Measurements from ENCODE around the gene ANKRD7. TPM values are rescaled to one million over a fixed set of nuclear protein-coding genes. Genes with fewer than 3 reads are reported as not detected.
"Not testable (repeated sequence)": the region's sequence is repeated elsewhere in the genome, so short reads cannot be mapped to it uniquely, and the experiment has no call there.

The ANKRD7 gene
- total RNA-seq, 1 donor from 2014 or later: 0.49 TPM

- no peak for DNase-seq
These were observed 14.5 kb downstream of the ANKRD7 start for GRCh38 chr7:118239014-118239413.

DNA sequence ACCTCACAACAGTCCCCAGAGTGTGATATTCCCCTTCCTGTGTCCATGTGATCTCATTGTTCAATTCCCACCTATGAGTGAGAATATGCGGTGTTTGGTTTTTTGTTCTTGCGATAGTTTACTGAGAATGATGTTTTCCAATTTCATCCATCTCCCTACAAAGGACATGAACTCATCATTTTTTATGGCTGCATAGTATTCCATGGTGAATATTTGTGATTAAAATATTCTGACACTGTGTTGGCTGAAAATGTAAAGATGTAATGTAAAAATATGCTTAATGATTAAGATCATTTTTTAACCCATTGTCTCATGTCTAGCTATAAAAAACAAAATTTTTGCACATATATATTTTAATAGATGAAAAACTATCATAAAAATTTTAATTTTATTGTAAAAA lies 15.8 kb downstream of the ANKRD7 start:
- not testable (repeated sequence) for DNase-seq

GRCh38 chr7:118243695-118244094 lies 19.2 kb downstream of the ANKRD7 start:
- DNase-seq: no peak

GRCh38 chr7:118245267-118246040 lies 20.9 kb downstream of the ANKRD7 start:
- no peak for DNase-seq

DNA sequence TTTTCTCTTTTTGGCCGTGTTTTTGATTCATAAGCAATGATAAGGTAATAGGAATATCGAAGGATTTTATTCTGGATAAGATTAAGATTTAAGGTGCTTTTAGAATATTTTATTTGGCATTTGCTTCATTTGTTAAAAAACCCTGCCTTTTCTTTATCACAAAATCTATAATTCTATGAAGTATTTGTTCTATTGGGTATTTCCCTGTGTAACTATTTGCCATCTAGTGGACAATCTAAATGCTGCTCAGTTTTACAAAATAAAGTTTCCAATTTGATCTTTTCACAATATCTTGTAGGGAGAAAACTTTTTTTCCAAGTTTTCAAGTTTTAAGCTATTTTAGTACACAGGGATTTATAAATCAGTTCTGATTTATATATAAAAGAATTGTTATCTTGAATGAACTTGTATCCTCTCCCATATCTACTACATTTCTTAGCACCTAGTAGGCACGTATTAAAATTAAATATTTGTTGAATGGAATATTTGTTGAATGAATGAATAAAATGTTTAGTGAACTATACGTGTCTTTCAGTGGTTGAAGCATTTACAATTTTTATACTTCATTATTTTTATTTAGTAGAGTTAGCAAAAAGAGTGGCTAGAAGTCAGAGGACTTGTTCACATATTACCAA lies 26.5 kb downstream of the ANKRD7 start:
- DNase-seq: no peak

GRCh38 chr7:118252087-118252486 lies 27.6 kb downstream of the ANKRD7 start:
- no peak for DNase-seq

- DNase-seq: no peak
These were observed 34.6 kb downstream of the ANKRD7 start for GRCh38 chr7:118259115-118259514.

GRCh38 chr7:118264836-118265235 lies 40.3 kb downstream of the ANKRD7 start:
- DNase-seq: no peak

DNA sequence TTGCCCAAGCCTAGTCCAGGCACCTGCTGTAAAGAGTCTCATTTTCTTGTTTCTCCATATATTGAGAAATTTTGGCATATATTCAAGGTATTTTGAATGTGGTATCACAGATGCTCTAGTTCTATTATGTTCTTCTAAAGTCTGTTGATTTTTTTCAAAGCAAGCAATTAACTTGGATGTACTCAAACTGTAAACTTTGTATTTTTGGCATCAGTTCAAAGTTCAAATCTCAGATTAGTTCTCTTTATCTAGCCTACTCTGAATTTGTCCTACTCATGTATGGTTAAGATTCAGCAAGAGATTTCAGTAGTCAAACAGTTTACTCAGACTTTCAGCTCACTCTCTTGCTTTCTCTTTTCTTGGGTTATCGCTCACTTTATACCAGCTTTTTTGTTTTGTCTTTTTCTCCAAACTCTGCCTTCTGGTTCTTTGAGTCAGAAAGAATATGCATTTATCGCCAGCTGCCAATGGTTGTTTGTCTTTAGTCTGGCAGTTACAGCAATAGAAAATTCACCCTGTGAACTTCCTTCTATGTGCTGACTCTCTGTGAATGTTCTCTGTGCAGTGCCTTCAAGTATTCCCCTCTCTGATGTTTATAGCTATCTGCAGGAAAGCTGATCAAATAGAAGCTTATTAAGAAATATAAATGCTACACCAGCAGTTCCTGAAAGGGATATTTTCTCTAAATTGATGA lies 56.0 kb downstream of the ANKRD7 start:
- no peak for DNase-seq

DNA sequence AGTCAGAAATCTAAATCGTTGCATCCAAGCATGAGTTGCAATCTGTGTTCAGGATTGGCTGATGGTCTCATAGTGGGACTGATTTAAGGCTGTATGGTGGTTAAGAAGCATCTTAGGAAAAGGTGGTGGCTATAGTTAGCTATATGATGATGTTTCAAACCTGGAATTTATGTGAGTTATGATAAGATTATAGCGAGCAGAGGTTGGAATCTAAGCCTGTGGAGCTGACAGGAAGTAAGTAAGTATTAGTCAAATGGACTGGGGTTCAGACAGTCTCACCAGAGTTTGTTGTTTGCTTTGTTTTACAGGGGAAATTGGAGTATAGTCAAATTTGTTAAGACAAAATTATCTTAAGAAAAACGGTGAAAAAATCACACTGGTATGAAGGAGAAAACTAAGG lies 56.7 kb downstream of the ANKRD7 start:
- no peak for DNase-seq

DNA sequence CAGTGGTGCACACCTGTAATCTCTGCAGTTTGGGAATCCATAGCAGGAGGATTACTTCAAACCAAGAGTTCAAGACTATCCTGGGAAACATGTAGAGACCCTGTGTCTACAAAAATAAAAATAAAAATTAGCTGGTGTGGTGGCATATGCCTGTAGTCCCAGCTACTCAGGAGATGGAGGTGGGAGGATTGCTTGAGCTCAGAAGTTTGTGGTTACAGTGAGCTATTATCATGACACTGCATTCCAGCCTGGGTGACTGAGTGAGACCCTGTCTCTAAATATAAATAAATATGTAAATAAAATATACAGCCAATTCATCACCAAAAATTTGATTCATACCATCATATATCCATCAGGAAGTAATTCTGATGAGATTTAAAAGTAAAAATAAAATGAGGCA lies 60.9 kb downstream of the ANKRD7 start:
- no peak for DNase-seq

GRCh38 chr7:118286131-118286530 lies 61.6 kb downstream of the ANKRD7 start:
- no peak for DNase-seq

GRCh38 chr7:118288098-118288497 lies 63.6 kb downstream of the ANKRD7 start:
- DNase-seq: no peak

DNA sequence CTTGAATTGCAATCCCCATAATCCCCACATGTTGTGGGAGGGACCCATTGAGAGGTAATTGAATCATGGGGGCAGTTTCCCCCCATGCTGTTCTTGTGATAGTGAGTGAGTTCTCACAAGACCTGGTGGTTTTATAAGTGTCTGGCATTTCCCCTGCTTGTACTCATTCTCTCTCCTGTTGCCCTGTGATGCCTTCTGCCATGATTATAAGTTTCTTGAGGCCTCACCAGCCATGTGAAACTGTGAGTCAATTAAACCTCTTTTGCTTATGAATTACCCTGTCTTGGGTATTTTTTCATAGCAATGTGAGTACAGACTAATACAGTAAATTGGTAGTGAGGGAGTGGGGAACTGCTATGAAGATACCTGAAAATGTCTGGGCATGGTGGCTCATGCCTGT lies 65.0 kb downstream of the ANKRD7 start:
- no peak for DNase-seq

Other genes starting within 250 kb of the ANKRD7 start
- 36.8 TPM for gene LSM8, start 40.5 kb upstream of the ANKRD7 start, total RNA-seq

Measured in skin of body (tissue), 2 donors.